Mesendoderm (in vitro differentiated cells): ENCODE results near the gene PCSK2. TPM values are rescaled to one million over a fixed set of nuclear protein-coding genes. Genes with fewer than 3 reads are reported as not detected.

ENCODE experiments used
- DNase-seq: peaks from one replicate; pipeline ENCODE4 v3.0.0; 2013
- H2AK5ac ChIP-seq: 2 replicates; pipeline ENCODE4 v1.6.1; 2013; ENCODE audit warnings: low read length, inconsistent platforms
- H2BK120ac ChIP-seq: 2 replicates; pipeline ENCODE4 v1.6.1; 2013; ENCODE audit warnings: low read depth, mild to moderate bottlenecking, low read length, moderate library complexity, mixed read lengths
- H2BK15ac ChIP-seq: replicated peaks from 2 replicates; pipeline ENCODE4 v1.6.1; 2013; ENCODE audit warnings: low read depth, mild to moderate bottlenecking, moderate library complexity
- H2BK5ac ChIP-seq: 2 replicates; pipeline ENCODE4 v1.6.1; 2013; ENCODE audit warnings: low read length, inconsistent platforms
- H3K18ac ChIP-seq: 2 replicates; pipeline ENCODE4 v1.6.1; 2013; ENCODE audit warnings: mild to moderate bottlenecking, low read length, mixed read lengths
- H3K23ac ChIP-seq: one replicate; pipeline ENCODE4 v1.6.1; 2013; ENCODE audit warnings: low read length
- H3K27ac ChIP-seq: 2 replicates; pipeline ENCODE4 v1.5.1; 2013; ENCODE audit warnings: low read depth, mild to moderate bottlenecking, inconsistent platforms, low read length, moderate library complexity
- H3K27me3 ChIP-seq: 2 replicates; pipeline ENCODE4 v1.6.1; 2013; ENCODE audit warnings: low read length, control low read depth, mild to moderate bottlenecking, inconsistent platforms; ENCODE audit not compliant: insufficient read depth, poor library complexity
- H3K36me3 ChIP-seq: 2 replicates; pipeline ENCODE4 v1.6.1; 2013; ENCODE audit warnings: low read length, inconsistent platforms; ENCODE audit not compliant: control insufficient read depth, insufficient read depth
- H3K4ac ChIP-seq: one replicate; pipeline ENCODE4 v1.6.1; 2013; ENCODE audit warnings: low read depth, mild to moderate bottlenecking, low read length, moderate library complexity
- H3K4me1 ChIP-seq: 2 replicates; pipeline ENCODE4 v1.6.1; 2013; ENCODE audit warnings: low read depth, low read length, inconsistent platforms; ENCODE audit not compliant: control insufficient read depth
- H3K4me2 ChIP-seq: 2 replicates; pipeline ENCODE4 v1.6.1; 2013; ENCODE audit warnings: low read length
- H3K4me3 ChIP-seq: 2 replicates; pipeline ENCODE4 v1.5.1; 2013; ENCODE audit warnings: mild to moderate bottlenecking, low read length
- H3K56ac ChIP-seq: one replicate; pipeline ENCODE4 v1.6.1; 2013; ENCODE audit warnings: low read length
- H3K79me1 ChIP-seq: 2 replicates; pipeline ENCODE4 v1.6.1; 2013; ENCODE audit warnings: low read length, inconsistent platforms
- H3K79me2 ChIP-seq: 2 replicates; pipeline ENCODE4 v1.6.1; 2013; ENCODE audit warnings: mild to moderate bottlenecking, low read length; ENCODE audit not compliant: control insufficient read depth, insufficient read depth
- H3K9ac ChIP-seq: 2 replicates; pipeline ENCODE4 v1.6.1; 2013; ENCODE audit warnings: low read length, inconsistent platforms
- H4K5ac ChIP-seq: one replicate; pipeline ENCODE4 v1.6.1; 2013; ENCODE audit warnings: low read length
- H4K8ac ChIP-seq: one replicate; pipeline ENCODE4 v1.6.1; 2013; ENCODE audit warnings: low read depth, mild to moderate bottlenecking, control low read depth, low read length, moderate library complexity
- WGBS: extraction: QIAGEN DNeasy Blood & Tissue Kit; methylation state at CpG from one replicate; pipeline ENCODE4 v1.1.7; 2013; ENCODE audit warnings: low lambda C conversion rate, missing lambda C conversion rate; ENCODE audit not compliant: insufficient coverage; ENCODE audit errors: extremely low coverage; 5-methylcytosine and 5-hydroxymethylcytosine counted together
- small RNA-seq: library from polyadenylated mRNA; stranded (forward); fragments of <200 nt; extraction: miRNeasy Mini kit (QIAGEN cat#:217004); gene quantifications from one replicate; pipeline ENCODE3, GENCODE V24; 2013; ENCODE audit not compliant: insufficient read depth

The PCSK2 gene

DNA sequence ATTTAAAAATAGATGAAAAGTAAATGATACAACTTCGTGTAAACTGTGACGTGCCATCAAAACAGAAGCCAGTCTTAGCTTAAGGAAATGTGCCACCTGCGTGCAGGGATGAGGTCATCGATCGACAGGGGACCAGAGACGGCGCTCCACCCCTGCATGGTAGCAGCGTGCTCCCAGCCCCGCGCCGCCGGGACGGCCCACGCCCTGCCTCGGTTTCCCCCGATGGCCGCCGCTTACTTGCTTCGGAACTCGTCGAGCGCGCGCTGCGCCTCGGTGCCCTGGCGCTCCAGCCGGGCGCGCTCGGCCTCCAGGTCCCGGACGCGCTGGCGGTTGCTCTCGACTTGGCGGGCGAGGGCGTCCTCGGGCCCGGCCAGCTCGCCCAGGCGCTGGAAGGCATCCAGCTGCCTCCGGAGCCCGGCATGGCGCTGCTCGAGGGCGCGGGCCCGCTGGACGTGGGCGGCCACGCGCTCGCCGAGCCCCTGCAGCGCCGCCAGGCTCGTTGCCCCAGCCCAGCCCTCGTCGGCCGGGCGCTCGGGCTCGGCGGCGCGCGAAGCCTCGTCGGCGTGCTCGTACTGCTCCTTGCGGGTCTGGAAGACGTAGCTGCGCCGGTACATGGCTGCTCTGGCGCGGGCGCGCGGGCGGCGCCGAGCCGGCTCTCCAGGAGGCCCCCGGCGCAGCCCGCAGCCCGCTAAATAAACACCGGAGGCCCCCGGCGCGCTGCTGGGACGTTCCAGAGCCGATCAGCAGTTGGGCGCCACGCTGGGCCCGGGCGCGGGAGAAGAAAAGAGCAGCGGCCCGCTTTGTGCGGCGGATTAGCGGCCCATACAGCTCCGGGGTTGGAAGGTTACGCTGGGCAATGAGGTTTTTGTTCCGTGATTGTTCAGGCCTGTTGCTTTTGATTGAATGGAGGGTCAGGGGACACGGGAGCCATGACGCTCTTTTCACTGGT is 304.1 kb downstream of the PCSK2 start, which contains the start of gene BFSP1:
TSS of gene BFSP1 (minus strand) at position 664 of the 949 bp plus-strand sequence. CDS start at position 614, 50 bp downstream.
- H2BK15ac ChIP-seq, result no peak within 1 kb of the TSS
- no peaks in the 10 kb centered on the region for H3K27me3 ChIP-seq
- H4K5ac ChIP-seq, result no peak within 1 kb of the TSS
- no peaks in the 10 kb centered on the region for H3K36me3 ChIP-seq
- H2AK5ac ChIP-seq, result no peak within 1 kb of the TSS
- DNase-seq, result peak; percentile 72
- H3K79me2 ChIP-seq, result no peaks in the 10 kb centered on the region
- peaks cover 1% of the 10 kb centered on the region for H3K4me1 ChIP-seq
- H3K4me2 ChIP-seq, result peak within 1 kb of the TSS; percentile 94
- H3K18ac ChIP-seq, result peak within 1 kb of the TSS; percentile 91
- peak within 1 kb of the TSS; percentile 79 for H2BK120ac ChIP-seq
- peak within 1 kb of the TSS; percentile 93 for H3K56ac ChIP-seq
- peak within 1 kb of the TSS; percentile 90 for H4K8ac ChIP-seq
- WGBS, result no CpG with 5 or more reads among the region's 111 CpGs
- H3K4ac ChIP-seq, result peak within 1 kb of the TSS; percentile 75
- H3K4me3 ChIP-seq, result peak within 1 kb of the TSS; percentile 45
- H3K79me1 ChIP-seq, result no peaks in the 10 kb centered on the region
- H2BK5ac ChIP-seq, result no peak within 1 kb of the TSS
- H3K9ac ChIP-seq, result peak within 1 kb of the TSS; percentile 83
- H3K23ac ChIP-seq, result peak within 1 kb of the TSS; percentile 45
- peak within 1 kb of the TSS; percentile 62 for H3K27ac ChIP-seq

DNA sequence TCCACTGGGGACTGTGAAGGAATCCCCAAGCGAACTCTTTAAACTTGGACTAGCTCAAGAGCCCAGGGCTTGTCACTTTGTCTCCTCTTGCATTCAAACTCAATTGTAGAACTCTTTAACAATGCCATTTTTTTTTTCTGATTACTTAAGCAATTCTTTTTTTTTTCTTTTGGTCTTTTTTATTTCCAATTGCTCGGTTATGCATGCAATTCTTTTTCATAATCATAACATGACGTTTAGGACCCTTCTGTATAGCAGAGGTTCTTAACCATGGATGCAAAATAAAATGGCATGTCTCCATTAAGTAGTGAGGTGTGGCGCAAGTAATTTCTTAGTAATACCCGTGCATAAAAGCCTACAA is 304.8 kb downstream of the PCSK2 start:
- H2AK5ac ChIP-seq, result no peak overlapping the region
- H3K18ac ChIP-seq, result peak overlapping the region; percentile 91
- no peak for DNase-seq
- H3K27me3 ChIP-seq, result no peaks in the 10 kb centered on the region
- peak overlapping the region; percentile 62 for H3K27ac ChIP-seq
- peaks cover 1% of the 10 kb centered on the region for H3K4me1 ChIP-seq
- H2BK120ac ChIP-seq, result no peak overlapping the region
- no peaks in the 10 kb centered on the region for H3K36me3 ChIP-seq
- peak overlapping the region; percentile 45 for H3K4me3 ChIP-seq
- peak overlapping the region; percentile 94 for H3K4me2 ChIP-seq
- peak overlapping the region; percentile 83 for H3K9ac ChIP-seq
- H3K79me2 ChIP-seq, result no peaks in the 10 kb centered on the region
- peak overlapping the region; percentile 90 for H4K8ac ChIP-seq
- H2BK5ac ChIP-seq, result no peak overlapping the region
- H4K5ac ChIP-seq, result no peak overlapping the region
- H3K79me1 ChIP-seq, result no peaks in the 10 kb centered on the region
- no peak overlapping the region for H2BK15ac ChIP-seq
- no CpG with 5 or more reads among the region's 5 CpGs for WGBS
- peak overlapping the region; percentile 93 for H3K56ac ChIP-seq
- no peak overlapping the region for H3K23ac ChIP-seq
- H3K4ac ChIP-seq, result no peak overlapping the region

DNA sequence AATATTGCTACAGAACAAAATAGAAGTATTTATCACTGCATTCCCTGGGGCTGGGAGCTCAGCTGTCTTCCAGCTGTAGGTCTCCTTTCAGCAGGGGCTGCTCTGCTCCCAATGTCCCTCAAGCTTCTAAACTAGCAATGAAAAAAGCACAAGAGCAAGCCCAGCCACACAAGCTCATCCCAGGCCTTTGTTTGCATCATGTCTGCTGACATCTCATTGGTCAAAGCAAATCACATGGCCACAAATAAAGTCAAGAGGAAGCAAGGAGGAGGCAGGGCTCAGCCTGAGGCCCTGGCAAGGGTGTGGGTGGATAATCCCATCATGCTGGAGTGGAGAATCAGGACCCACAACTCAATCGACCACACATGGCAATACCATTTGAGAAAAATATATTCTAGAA is 306.6 kb downstream of the PCSK2 start:
- H3K4me2 ChIP-seq, result no peak overlapping the region
- no peak overlapping the region for H2BK15ac ChIP-seq
- no peak overlapping the region for H3K4me3 ChIP-seq

DNA sequence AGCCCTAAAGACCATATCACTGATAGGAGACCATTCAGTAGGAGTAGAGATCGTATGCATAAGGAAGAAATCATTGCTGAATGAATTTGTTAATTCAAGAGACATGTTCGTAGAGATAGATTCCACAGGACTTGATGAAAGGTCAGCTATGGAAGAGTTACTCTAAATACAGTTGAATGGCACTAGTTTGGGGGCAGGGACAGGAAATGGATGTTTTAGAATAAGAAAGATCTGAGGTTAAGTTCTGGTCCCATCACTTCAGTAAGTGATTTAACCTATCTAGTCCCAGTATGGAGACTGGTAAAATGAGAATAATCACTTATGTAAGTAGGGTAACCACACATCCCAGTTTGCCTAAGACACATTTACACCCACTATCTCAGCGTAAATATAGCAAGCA is 307.2 kb downstream of the PCSK2 start:
- Histone ChIP-seq H2AK5ac (no peak overlapping the region), H3K9ac (no peak overlapping the region), H3K27ac (no peak overlapping the region), H3K79me1 (no peaks in the 10 kb centered on the region), H3K27me3 (no peaks in the 10 kb centered on the region), H3K23ac (no peak overlapping the region), H3K4me1 (peaks cover 1% of the 10 kb centered on the region), H3K4ac (no peak overlapping the region), H2BK5ac (no peak overlapping the region), H3K36me3 (no peaks in the 10 kb centered on the region), H4K5ac (no peak overlapping the region), H2BK120ac (no peak overlapping the region), H3K4me3 (no peak overlapping the region), H4K8ac (no peak overlapping the region), H3K56ac (no peak overlapping the region), H3K4me2 (no peak overlapping the region), H3K18ac (no peak overlapping the region), H2BK15ac (no peak overlapping the region), H3K79me2 (no peaks in the 10 kb centered on the region)
- WGBS, result no CpG with 5 or more reads among the region's 3 CpGs
- no peak for DNase-seq

More for the DNA sequence above, 306.6 kb downstream of the PCSK2 start:
- Histone ChIP-seq H3K27ac (no peak overlapping the region), H2AK5ac (no peak overlapping the region), H3K23ac (no peak overlapping the region), H3K18ac (no peak overlapping the region), H3K27me3 (no peaks in the 10 kb centered on the region), H3K79me1 (no peaks in the 10 kb centered on the region), H3K4me1 (peaks cover 1% of the 10 kb centered on the region), H4K5ac (no peak overlapping the region), H4K8ac (peak overlapping the region; percentile 79), H3K4ac (no peak overlapping the region), H3K9ac (no peak overlapping the region), H3K36me3 (no peaks in the 10 kb centered on the region), H2BK120ac (no peak overlapping the region), H2BK5ac (no peak overlapping the region), H3K79me2 (no peaks in the 10 kb centered on the region), H3K56ac (peak overlapping the region; percentile 29)
- DNase-seq, result peak; percentile 93
- WGBS, result no CpG with 5 or more reads among the region's 1 CpG

Small RNA genes within 50 kb of the gene (small RNA-seq; reads per million reads assigned to genes)
- gene AL359511.1, result not detected
- not detected for gene RNU1-131P
- gene RNU6-27P, result 0.54 reads per million
